LNCaP clone FGC (cell line): Measurements from ENCODE around the gene FAF2.

Experiments used
- DNase-seq: peaks from one replicate; pipeline ENCODE4 v3.0.0-alpha.2; 2011; ENCODE audit warnings: low read depth
- H3K4me3 ChIP-seq: 2 replicates; pipeline ENCODE4 v1.5.1; 2011; ENCODE audit warnings: mild to moderate bottlenecking, low read depth, low read length, control low read depth
- TF ChIP-seq, protein P1 (sequence below): IDR thresholded peaks from 2 replicates; pipeline ENCODE4 v1.5.1; 2012; ENCODE audit warnings: mild to moderate bottlenecking; ENCODE audit not compliant: control insufficient read depth, insufficient read depth; ENCODE audit errors: extremely low read depth

FAF2 gene

DNA sequence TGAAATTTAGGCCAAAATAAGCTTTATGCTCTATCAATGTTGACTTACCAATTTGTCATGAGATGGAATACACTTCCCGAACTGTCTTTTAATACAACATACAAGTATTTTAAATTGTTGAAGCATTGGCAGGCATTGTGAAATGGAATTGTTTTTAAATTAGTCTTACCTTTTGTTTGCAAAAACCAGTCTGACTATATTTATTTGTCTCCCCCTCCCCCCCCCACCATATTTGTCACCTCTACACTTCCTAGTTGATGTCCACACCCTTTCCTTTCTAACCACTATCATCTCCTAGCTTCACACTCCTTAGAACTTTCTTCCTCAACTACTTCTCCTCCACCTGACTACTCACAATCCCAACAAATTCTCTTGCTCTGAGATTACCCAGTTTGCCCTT lies 40.9 kb downstream of the FAF2 start:
- no peak overlapping the region for H3K4me3 ChIP-seq
- no peak for DNase-seq
- TF ChIP-seq, protein P1, sequence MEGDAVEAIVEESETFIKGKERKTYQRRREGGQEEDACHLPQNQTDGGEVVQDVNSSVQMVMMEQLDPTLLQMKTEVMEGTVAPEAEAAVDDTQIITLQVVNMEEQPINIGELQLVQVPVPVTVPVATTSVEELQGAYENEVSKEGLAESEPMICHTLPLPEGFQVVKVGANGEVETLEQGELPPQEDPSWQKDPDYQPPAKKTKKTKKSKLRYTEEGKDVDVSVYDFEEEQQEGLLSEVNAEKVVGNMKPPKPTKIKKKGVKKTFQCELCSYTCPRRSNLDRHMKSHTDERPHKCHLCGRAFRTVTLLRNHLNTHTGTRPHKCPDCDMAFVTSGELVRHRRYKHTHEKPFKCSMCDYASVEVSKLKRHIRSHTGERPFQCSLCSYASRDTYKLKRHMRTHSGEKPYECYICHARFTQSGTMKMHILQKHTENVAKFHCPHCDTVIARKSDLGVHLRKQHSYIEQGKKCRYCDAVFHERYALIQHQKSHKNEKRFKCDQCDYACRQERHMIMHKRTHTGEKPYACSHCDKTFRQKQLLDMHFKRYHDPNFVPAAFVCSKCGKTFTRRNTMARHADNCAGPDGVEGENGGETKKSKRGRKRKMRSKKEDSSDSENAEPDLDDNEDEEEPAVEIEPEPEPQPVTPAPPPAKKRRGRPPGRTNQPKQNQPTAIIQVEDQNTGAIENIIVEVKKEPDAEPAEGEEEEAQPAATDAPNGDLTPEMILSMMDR = no peak

DNA sequence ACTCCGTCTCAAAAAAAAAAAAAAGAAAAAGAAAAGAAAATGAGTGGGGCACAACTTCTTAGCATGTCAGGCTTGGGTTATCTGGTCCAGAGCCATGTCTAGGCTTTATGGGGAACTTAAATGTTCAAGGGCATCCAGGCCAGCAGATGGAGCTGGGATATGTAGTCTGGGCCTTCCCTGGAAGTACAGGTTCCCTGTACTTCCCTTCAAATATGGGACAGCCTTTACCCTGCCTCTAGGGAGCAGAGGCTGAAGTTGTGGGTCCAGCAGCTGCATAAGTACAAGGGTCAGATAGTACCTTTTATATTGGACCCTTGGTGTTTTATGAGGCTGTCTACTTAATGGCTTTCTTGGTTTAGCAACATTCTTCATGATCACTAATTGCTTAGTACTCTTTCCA lies 42.1 kb downstream of the FAF2 start:
- no peak for DNase-seq
- TF ChIP-seq, protein P1 = peak; percentile 18; the same call in 1 of the 2 replicates

DNA sequence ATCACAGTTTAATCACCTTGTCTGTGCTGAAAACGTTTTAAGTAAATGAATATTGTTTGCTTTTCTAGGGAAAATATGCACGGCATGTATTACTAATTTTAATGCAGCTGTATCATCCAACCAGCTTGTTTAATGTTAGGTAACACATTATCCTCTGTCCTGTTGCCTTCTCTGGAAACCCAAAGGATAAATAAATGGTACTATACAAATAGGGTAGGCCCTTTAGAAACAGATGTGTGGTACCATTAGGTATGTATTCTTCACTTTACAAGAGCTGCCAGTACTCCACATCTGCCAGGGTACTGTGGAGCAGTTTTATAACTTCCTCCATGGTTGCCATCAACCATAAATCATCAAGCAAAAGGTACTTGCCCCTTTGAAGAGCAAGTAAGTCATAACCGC lies 42.9 kb downstream of the FAF2 start:
- TF ChIP-seq, protein P1 = no peak
- H3K4me3 ChIP-seq = no peak overlapping the region
- DNase-seq = no peak

More for the DNA sequence above, 42.1 kb downstream of the FAF2 start:
- no peak overlapping the region for H3K4me3 ChIP-seq

DNA sequence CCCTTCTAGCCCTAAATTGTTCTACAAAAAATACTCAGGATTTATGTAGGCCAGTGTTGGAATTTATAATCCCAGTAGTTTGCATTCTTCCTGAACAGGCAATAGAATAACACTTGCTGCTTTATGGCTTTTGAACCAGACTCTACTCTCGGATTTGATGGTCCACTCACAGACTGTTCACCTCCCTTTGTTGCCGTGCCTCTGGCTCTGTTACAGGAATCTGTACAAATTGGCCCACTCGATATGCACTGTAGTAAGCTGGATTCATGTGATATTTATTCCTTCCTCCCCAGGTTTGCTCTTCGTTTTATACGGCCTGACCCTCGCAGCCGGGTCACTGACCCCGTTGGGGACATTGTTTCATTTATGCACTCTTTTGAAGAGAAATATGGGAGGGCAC lies 43.7 kb downstream of the FAF2 start:
- TF ChIP-seq, protein P1 = no peak
- H3K4me3 ChIP-seq = no peak overlapping the region
- no peak for DNase-seq

DNA sequence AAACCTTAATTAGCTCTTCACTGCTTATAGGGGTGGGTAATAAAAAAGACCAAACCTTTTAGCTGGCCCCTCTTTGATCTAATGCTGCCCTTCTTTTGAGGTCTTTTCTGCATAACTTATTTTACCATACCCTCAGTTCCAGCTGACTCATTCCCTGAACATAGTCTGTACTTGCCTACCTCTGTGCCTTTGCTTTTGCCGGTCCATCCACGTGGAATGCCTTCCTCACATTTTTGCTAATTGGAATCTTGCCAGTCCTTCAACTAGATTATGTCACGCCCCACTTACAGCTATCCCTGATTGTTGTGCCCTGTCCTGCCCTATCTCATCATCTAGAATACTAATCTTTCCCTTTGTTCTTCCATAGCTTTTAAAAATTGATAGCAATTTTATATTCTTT lies 44.2 kb downstream of the FAF2 start:
- no peak overlapping the region for H3K4me3 ChIP-seq
- TF ChIP-seq, protein P1 = no peak
- DNase-seq = no peak

DNA sequence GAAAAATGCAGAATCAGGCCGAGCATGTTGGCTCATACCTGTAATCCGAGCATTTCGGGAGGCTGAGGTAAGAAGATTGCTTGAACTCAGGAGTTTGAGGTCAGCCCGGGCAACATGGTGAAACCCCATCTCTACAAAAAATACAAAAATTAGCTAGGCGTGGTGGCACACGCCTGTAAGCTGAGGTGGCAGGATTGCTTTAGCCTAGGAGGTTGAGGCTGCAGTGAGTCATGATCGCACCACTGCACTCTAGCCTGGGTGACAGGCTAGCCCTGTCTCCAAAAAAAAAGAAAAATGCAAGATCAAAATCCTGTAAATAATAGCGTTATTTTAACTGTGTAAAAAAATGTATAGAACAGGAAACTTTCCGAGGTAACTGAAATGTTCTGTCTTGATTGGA lies 49.7 kb downstream of the FAF2 start:
- H3K4me3 ChIP-seq = no peak overlapping the region
- TF ChIP-seq, protein P1 = no peak
- no peak for DNase-seq

DNA sequence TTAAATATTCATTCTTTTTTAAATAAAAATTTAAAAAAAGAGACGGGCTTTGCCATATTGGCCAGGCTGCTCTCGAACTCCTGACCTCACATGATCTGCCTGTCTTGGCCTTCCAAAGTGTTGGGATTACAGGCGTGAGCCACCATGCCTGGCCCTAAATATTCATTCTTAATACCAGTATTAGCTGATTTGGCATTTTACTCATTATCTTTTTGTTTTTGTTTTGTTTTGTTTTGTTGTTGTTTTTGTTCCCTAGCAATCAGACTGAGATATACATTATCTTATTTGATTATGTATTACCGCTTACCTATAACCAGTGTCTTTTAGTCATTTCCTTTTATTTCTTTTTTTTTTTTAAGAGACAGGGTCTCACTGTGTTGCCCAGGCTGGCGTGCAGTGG lies 51.1 kb downstream of the FAF2 start:
- TF ChIP-seq, protein P1 = no peak
- no peak overlapping the region for H3K4me3 ChIP-seq
- DNase-seq = no peak
